Measurements from ENCODE around the gene TTC23.

The TTC23 gene

GRCh38 chr15:99249270-99249841, at the start of gene TTC23:
Gene TTC23 (minus strand): TSS chr15:99249581. CDS start chr15:99228712, 20,869 bp downstream.
- DNase-seq (ENCODE audit: low read depth in 2 of 2) = no peak

- DNase-seq (ENCODE audit: low read depth in 2 of 2) = no peak
These were observed 47.0 kb upstream of the TTC23 start for GRCh38 chr15:99296386-99296785.

GRCh38 chr15:99295840-99296239, 46.5 kb upstream of the TTC23 start:
- DNase-seq (ENCODE audit: low read depth in 2 of 2) = no peak

- DNase-seq (ENCODE audit: low read depth in 2 of 2) = no peak
These were observed 42.3 kb upstream of the TTC23 start for GRCh38 chr15:99291643-99292042.

GRCh38 chr15:99283717-99284116, 34.3 kb upstream of the TTC23 start:
- no peak for DNase-seq (ENCODE audit: low read depth in 2 of 2)

- no peak for DNase-seq (ENCODE audit: low read depth in 2 of 2)
These were observed 33.2 kb upstream of the TTC23 start for GRCh38 chr15:99282586-99282985.

- DNase-seq (ENCODE audit: low read depth in 2 of 2) = no peak
These were observed 32.7 kb upstream of the TTC23 start for GRCh38 chr15:99282121-99282520.

- no peak for DNase-seq (ENCODE audit: low read depth in 2 of 2)
These were observed 30.4 kb upstream of the TTC23 start for GRCh38 chr15:99279827-99280226.

GRCh38 chr15:99279290-99279689, 29.9 kb upstream of the TTC23 start:
- no peak for DNase-seq (ENCODE audit: low read depth in 2 of 2)

- DNase-seq (ENCODE audit: low read depth in 2 of 2) = no peak
These were observed 26.2 kb upstream of the TTC23 start for GRCh38 chr15:99275525-99276128.

- DNase-seq (ENCODE audit: low read depth in 2 of 2) = no peak
These were observed 25.7 kb upstream of the TTC23 start for GRCh38 chr15:99275061-99275460.

- DNase-seq (ENCODE audit: low read depth in 2 of 2) = no peak
These were observed 24.4 kb upstream of the TTC23 start for GRCh38 chr15:99273801-99274200.

GRCh38 chr15:99268431-99268830, 19.1 kb upstream of the TTC23 start:
- DNase-seq (ENCODE audit: low read depth in 2 of 2) = no peak

- DNase-seq (ENCODE audit: low read depth in 2 of 2) = no peak
These were observed 18.6 kb upstream of the TTC23 start for GRCh38 chr15:99267957-99268356.

- DNase-seq (ENCODE audit: low read depth in 2 of 2) = no peak
These were observed 16.2 kb upstream of the TTC23 start for GRCh38 chr15:99265541-99266070.

GRCh38 chr15:99264125-99264524, 14.7 kb upstream of the TTC23 start:
- DNase-seq (ENCODE audit: low read depth in 2 of 2) = no peak

GRCh38 chr15:99257107-99257750, 7.8 kb upstream of the TTC23 start:
- DNase-seq (ENCODE audit: low read depth in 2 of 2) = no peak

- DNase-seq (ENCODE audit: low read depth in 2 of 2) = peak in 1 of 2 donors; percentile 5
These were observed 4.2 kb upstream of the TTC23 start for GRCh38 chr15:99253381-99254090.

- DNase-seq (ENCODE audit: low read depth in 2 of 2) = no peak
These were observed 2.9 kb upstream of the TTC23 start for GRCh38 chr15:99252326-99252725.

GRCh38 chr15:99250857-99251841, 1.8 kb upstream of the TTC23 start, which contains the start of gene LRRC28:
Gene LRRC28 (plus strand): TSS chr15:99251481. CDS start chr15:99255958, 4,477 bp downstream.
- peak; percentile 91 for DNase-seq (ENCODE audit: low read depth in 2 of 2)

- DNase-seq (ENCODE audit: low read depth in 2 of 2) = no peak
These were observed 1.1 kb upstream of the TTC23 start for GRCh38 chr15:99250494-99250856.
